Activated T-cell treated with anti-CD3 and anti-CD28 coated beads, Interleukin-2, amount 50 U/mL, for 4 hours (primary cell): ENCODE data around the gene ST6GAL1. TPM values are rescaled to one million over a fixed set of nuclear protein-coding genes. Genes with fewer than 3 reads are reported as not detected.
A peak's percentile ranks its signal among the peaks of the same experiment; 100 is the strongest.
"Not testable (repeated sequence)": the region's sequence is repeated elsewhere in the genome, so short reads cannot be mapped to it uniquely, and the experiment has no call there.

Source experiments
- ATAC-seq, 2 donors: fragments of 200-7000 bp; cut with Tn5 transposase; one replicate each; pipeline ENCODE4 v1.10.0; 2021
- DNase-seq: peaks from one replicate; pipeline ENCODE4 v3.0.0-alpha.2; 2020
- H3K27me3 Mint-ChIP-seq: one replicate; pipeline ENCODE4 v1.8.0; 2021; ENCODE audit warnings: low read depth, mixed read lengths
- H3K36me3 Mint-ChIP-seq: one replicate; pipeline ENCODE4 v1.8.0; 2022; ENCODE audit warnings: mixed read lengths; ENCODE audit not compliant: insufficient read depth
- H3K4me1 Mint-ChIP-seq: one replicate; pipeline ENCODE4 v1.8.0; 2021; ENCODE audit warnings: low read depth, mixed read lengths
- H3K4me3 Mint-ChIP-seq: one replicate; pipeline ENCODE4 v1.8.0; 2021; ENCODE audit warnings: mild to moderate bottlenecking, moderate library complexity, mixed read lengths
- H3K9me3 Mint-ChIP-seq: one replicate; pipeline ENCODE4 v1.8.0; 2021; ENCODE audit warnings: mixed read lengths
- total RNA-seq, 3 donors: library from RNA; stranded (reverse); gene quantifications; one replicate each; pipeline ENCODE4 v1.2.1, GENCODE V29; 2021

ST6GAL1 gene
- total RNA-seq, 3 donors from 2014 or later = 105 to 116 (median 112) TPM

DNA sequence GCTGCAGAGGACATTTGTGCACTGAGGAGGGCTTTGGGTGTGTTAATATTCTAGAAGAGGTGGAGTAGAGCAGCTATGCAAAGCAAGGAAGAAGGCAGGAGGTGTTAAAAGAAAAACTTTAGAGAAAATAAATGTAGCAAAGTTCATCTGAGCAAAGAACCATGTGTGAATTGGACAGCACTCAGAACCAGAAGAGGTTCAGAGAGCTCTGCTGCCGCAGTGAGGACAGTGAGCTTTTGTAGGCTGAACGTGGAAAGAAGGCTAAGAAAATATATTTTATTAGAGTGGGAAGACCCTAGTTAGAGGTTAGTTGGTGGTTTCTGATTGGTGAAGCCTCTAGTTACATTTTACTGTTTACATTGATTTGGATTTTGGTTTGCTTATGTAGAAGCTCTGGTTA is 50.7 kb downstream of the ST6GAL1 start:
- no peak for ATAC-seq
- DNase-seq = no peak
- Mint-ChIP-seq H3K9me3 (no peaks in the 10 kb centered on the region), H3K4me3 (no peak overlapping the region), H3K4me1 (peaks cover 17% of the 10 kb centered on the region), H3K27me3 (no peaks in the 10 kb centered on the region), H3K36me3 (peaks cover 41% of the 10 kb centered on the region)

DNA sequence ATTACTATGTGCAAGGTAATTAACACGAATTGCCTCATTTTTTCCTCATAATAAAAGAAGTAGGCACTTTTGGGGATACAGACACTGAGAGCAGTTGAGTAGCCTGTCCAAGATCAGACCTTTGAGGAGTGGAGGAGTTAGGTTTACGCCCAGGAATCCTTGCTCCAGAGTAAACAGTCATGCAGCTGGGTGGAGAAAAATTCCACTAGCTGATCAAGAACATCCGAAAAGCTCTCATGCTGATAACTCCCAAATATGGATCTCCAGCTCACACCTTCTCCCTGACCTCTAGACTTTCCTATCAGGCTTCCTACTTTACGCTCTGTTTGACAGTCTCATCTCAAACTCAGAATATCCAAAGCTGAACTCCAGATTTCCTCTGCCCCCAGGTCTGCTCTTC is 53.3 kb downstream of the ST6GAL1 start:
- Mint-ChIP-seq H3K4me3 (no peak overlapping the region), H3K27me3 (no peaks in the 10 kb centered on the region), H3K36me3 (peaks cover 50% of the 10 kb centered on the region), H3K9me3 (no peaks in the 10 kb centered on the region), H3K4me1 (peaks cover 37% of the 10 kb centered on the region)
- ATAC-seq (no peak), DNase-seq (no peak)

GRCh38 chr3:186984064-186984463 is 53.7 kb downstream of the ST6GAL1 start:
- no peaks in the 10 kb centered on the region for H3K27me3 Mint-ChIP-seq
- H3K4me3 Mint-ChIP-seq = no peak overlapping the region
- peaks cover 54% of the 10 kb centered on the region for H3K36me3 Mint-ChIP-seq
- DNase-seq (no peak), ATAC-seq (no peak)
- peaks cover 41% of the 10 kb centered on the region for H3K4me1 Mint-ChIP-seq
- no peaks in the 10 kb centered on the region for H3K9me3 Mint-ChIP-seq

GRCh38 chr3:186985661-186986364 is 55.5 kb downstream of the ST6GAL1 start:
- ATAC-seq (no peak), DNase-seq (no peak)
- no peak overlapping the region for H3K4me3 Mint-ChIP-seq
- H3K27me3 Mint-ChIP-seq = no peaks in the 10 kb centered on the region
- H3K36me3 Mint-ChIP-seq = peaks cover 49% of the 10 kb centered on the region
- H3K9me3 Mint-ChIP-seq = no peaks in the 10 kb centered on the region
- peaks cover 52% of the 10 kb centered on the region for H3K4me1 Mint-ChIP-seq

DNA sequence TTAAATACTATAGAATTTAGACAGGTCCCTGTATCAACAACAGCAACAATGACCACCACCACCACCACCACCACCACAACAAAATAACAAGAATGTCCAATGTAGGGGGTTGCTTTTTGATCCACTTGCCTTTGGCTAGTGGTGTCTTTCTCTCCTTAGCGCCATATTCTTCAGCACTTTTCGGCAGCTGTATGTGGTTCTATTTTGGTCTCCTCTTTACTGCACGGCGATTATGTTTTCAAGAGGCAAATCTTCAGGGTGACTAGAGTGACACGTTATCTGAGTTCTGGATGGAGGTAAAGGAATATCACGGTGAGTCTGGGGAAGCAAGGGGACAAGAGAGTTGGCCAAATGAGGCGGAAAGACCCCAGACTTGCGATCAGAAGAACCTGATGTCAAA is 56.1 kb downstream of the ST6GAL1 start:
- no peaks in the 10 kb centered on the region for H3K9me3 Mint-ChIP-seq
- peaks cover 56% of the 10 kb centered on the region for H3K4me1 Mint-ChIP-seq
- no peak for ATAC-seq
- DNase-seq = no peak
- H3K36me3 Mint-ChIP-seq = peaks cover 49% of the 10 kb centered on the region
- no peak overlapping the region for H3K4me3 Mint-ChIP-seq
- H3K27me3 Mint-ChIP-seq = no peaks in the 10 kb centered on the region

DNA sequence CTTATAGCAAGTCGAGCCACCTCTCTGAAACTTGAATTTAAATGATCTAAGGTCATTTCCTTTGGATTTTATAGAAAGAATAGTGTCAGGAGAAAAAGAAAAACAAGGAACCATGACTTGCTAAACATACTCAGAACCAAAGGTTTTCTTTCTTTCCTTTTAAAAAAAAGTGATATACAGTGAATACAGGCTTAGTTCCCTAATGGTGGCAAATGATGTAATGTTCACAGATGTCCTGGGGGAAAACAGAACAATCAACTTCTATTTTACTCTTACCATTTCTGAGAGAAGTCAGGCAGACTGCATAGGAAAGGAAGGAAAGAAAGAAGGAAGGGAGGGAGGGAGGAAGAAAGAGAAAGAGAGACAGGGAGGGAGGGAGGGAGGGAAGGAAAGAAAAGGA is 56.5 kb downstream of the ST6GAL1 start:
- H3K27me3 Mint-ChIP-seq = no peaks in the 10 kb centered on the region
- DNase-seq (no peak), ATAC-seq (no peak)
- no peaks in the 10 kb centered on the region for H3K9me3 Mint-ChIP-seq
- peaks cover 49% of the 10 kb centered on the region for H3K36me3 Mint-ChIP-seq
- H3K4me1 Mint-ChIP-seq = peaks cover 60% of the 10 kb centered on the region
- H3K4me3 Mint-ChIP-seq = no peak overlapping the region

- DNase-seq = no peak
- H3K9me3 Mint-ChIP-seq = no peaks in the 10 kb centered on the region
- H3K4me1 Mint-ChIP-seq = peaks cover 62% of the 10 kb centered on the region
- H3K36me3 Mint-ChIP-seq = peaks cover 48% of the 10 kb centered on the region
- H3K4me3 Mint-ChIP-seq = no peak overlapping the region
- ATAC-seq = peak; percentile 81 to 86
- no peaks in the 10 kb centered on the region for H3K27me3 Mint-ChIP-seq
These were observed 58.5 kb downstream of the ST6GAL1 start for GRCh38 chr3:186988806-186989205.

GRCh38 chr3:186989429-186989828 is 59.1 kb downstream of the ST6GAL1 start:
- no peaks in the 10 kb centered on the region for H3K27me3 Mint-ChIP-seq
- ATAC-seq = no peak
- H3K9me3 Mint-ChIP-seq = no peaks in the 10 kb centered on the region
- H3K36me3 Mint-ChIP-seq = peaks cover 46% of the 10 kb centered on the region
- peaks cover 64% of the 10 kb centered on the region for H3K4me1 Mint-ChIP-seq
- DNase-seq = no peak
- H3K4me3 Mint-ChIP-seq = no peak overlapping the region

DNA sequence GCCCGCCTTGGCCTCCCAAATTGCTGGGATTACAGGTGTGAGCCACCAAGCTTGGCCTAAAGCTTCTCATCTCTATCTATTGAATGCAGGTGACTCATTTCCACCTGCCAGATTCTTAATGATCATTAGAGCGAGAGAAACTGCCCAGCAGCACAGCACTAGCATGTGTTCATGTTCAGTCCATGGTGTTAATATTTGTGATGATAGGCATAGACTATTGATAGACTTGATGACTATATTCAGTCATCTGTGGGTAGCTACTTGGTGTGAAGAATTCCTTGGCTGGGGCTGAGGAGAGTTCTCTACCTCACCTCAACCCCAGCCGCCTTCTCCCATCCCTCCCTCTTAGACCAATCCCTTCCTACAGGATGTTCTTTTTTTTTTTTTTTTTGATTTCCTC is 60.0 kb downstream of the ST6GAL1 start:
- no peaks in the 10 kb centered on the region for H3K27me3 Mint-ChIP-seq
- peaks cover 46% of the 10 kb centered on the region for H3K36me3 Mint-ChIP-seq
- H3K9me3 Mint-ChIP-seq = no peaks in the 10 kb centered on the region
- H3K4me3 Mint-ChIP-seq = peak overlapping the region; percentile 8
- no peak for DNase-seq
- no peak for ATAC-seq
- H3K4me1 Mint-ChIP-seq = peaks cover 64% of the 10 kb centered on the region

- ATAC-seq = no peak
- peaks cover 43% of the 10 kb centered on the region for H3K36me3 Mint-ChIP-seq
- H3K4me1 Mint-ChIP-seq = peaks cover 61% of the 10 kb centered on the region
- DNase-seq = no peak
- no peaks in the 10 kb centered on the region for H3K9me3 Mint-ChIP-seq
- H3K4me3 Mint-ChIP-seq = no peak overlapping the region
- no peaks in the 10 kb centered on the region for H3K27me3 Mint-ChIP-seq
These were observed 60.6 kb downstream of the ST6GAL1 start for GRCh38 chr3:186990878-186991308.

DNA sequence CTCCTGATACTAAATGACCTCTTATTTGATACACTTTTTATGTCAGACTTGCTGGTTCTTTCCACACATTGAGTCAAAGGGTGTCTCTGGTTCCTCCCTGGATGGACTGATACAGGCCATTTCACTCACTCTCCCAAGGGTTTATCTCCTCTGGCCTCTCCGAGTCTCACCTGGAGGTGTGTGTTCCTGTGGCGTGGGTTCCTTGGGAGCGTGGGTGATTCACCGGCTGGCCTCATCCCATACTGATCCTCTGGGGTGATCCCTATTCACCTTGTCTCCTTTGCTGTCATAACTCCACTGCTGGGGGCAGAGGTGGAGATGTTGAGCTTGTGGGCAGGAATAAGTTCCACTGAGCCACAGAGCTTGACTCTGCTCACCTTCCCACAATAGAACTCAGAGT is 61.1 kb downstream of the ST6GAL1 start:
- Mint-ChIP-seq H3K9me3 (no peaks in the 10 kb centered on the region), H3K4me3 (no peak overlapping the region), H3K36me3 (peaks cover 39% of the 10 kb centered on the region), H3K4me1 (peaks cover 62% of the 10 kb centered on the region), H3K27me3 (no peaks in the 10 kb centered on the region)
- DNase-seq (no peak), ATAC-seq (no peak)

DNA sequence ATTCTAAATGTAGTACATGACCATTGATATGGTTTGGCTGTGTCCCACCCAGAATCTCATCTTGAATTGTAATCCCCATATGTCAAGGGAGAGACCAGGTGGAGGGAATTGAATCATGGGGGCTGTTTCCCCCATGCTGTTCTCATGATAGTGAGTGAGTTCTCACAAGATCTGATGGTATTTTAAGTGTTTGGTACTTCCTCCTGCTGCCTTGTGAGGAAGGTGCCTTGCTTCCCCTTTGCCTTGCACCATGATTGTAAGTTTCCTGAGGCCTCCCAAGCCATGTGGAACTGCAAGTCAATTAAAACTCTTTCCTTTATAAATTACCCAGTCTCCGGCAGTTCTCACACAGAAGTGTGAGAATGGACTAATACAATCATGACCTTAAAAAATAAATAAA is 61.8 kb downstream of the ST6GAL1 start:
- not testable (repeated sequence) for H3K27me3 Mint-ChIP-seq, H3K9me3 Mint-ChIP-seq, DNase-seq, ATAC-seq, H3K4me3 Mint-ChIP-seq
- peaks cover 39% of the 10 kb centered on the region for H3K36me3 Mint-ChIP-seq
- peaks cover 63% of the 10 kb centered on the region for H3K4me1 Mint-ChIP-seq

- Mint-ChIP-seq H3K36me3 (peaks cover 31% of the 10 kb centered on the region), H3K27me3 (no peaks in the 10 kb centered on the region), H3K4me3 (no peak overlapping the region), H3K9me3 (no peaks in the 10 kb centered on the region), H3K4me1 (peaks cover 63% of the 10 kb centered on the region)
- ATAC-seq (no peak), DNase-seq (no peak)
These were observed 63.0 kb downstream of the ST6GAL1 start for GRCh38 chr3:186993210-186993782.

- peaks cover 60% of the 10 kb centered on the region for H3K4me1 Mint-ChIP-seq
- ATAC-seq (no peak), DNase-seq (no peak)
- no peak overlapping the region for H3K4me3 Mint-ChIP-seq
- no peaks in the 10 kb centered on the region for H3K27me3 Mint-ChIP-seq
- no peaks in the 10 kb centered on the region for H3K9me3 Mint-ChIP-seq
- H3K36me3 Mint-ChIP-seq = peaks cover 25% of the 10 kb centered on the region
These were observed 64.0 kb downstream of the ST6GAL1 start for GRCh38 chr3:186994000-186994955.
